CD4-positive, alpha-beta T cell treated with Interleukin-17A for 1 hour (primary cell): ENCODE results near the gene ZNF777.
A peak's percentile ranks its signal among the peaks of the same experiment; 100 is the strongest.
"Not testable (repeated sequence)": the region's sequence is repeated elsewhere in the genome, so short reads cannot be mapped to it uniquely, and the experiment has no call there.

Source experiments
- DNase-seq: peaks from one replicate; pipeline ENCODE4 v3.0.0-alpha.2; 2020

The ZNF777 gene

DNA sequence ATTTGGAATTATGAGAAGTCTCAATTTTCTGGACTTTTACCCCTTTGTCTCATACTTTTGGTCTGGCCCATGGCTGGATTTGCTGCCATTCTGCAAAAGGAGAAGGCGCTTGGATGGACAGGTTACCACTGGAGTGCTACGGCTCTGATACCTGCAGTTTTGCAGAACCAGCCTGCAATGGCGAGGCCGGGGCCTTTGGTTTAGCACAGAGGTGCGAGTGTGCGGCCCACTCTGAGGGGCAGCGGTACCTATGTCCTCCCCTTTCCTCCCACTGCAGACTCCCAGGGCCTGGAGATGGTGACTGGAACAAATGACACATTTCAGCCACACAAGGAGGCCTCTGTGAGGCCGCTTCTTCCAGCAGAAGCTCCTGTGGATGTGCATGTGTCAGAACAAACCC, 11.9 kb downstream of the ZNF777 start:
- DNase-seq = no peak

DNA sequence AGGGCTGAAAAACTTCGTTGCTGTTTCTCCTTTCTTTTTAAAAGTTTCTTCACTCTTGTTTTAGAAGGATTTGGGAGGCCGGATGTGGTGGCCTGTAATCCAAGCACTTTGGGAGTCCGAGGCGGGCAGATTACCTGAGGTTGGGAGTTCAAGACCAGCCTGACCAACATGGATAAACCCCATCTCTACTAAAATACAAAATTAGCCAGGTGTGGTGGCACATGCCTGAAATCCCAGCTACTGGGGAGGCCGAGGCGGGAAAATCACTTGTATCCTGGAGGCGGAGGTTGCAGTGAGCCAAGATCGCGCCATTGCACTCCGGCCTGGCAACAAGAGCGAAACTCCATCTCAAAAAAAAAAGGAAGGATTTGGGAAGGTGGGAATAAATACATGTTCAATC, 14.8 kb downstream of the ZNF777 start:
- not testable (repeated sequence) for DNase-seq

DNA sequence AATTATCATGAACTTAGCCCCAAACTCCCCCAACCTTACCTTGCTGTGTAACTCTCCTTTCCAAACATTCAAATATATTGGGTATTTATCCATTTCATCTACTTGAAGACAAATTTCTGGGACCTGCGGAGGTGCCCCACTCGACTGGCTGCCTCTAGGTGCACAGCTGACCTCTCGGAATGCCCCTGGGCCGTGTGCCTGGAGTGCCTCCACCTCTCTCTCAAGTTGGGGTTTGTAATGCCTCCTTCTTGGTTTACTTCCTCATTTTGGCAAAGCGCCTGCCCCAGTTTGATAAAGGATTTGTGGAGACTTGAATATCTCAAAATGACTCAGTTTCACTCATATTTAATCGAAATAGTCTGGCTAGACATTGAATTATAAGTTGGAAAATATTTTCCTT, 16.6 kb downstream of the ZNF777 start:
- no peak for DNase-seq

DNA sequence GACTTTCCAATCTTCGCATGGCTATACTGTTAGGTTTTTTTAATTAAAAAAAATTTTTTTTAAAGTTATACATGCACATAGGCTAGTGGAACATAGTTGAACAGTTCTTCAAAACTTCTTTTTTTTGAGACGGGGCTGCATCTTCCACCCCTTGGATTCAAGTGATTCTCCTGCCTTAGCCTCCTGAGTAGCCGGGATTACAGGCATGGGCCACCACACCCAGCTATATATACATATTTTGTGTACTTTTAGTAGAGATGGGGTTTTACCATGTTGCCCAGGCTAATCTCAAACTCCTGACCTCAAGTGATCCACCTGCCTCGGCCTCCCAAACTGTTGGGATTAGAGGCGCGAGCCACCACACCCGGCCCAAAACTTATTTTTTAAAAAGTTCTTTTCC, 17.3 kb downstream of the ZNF777 start:
- DNase-seq = no peak

DNA sequence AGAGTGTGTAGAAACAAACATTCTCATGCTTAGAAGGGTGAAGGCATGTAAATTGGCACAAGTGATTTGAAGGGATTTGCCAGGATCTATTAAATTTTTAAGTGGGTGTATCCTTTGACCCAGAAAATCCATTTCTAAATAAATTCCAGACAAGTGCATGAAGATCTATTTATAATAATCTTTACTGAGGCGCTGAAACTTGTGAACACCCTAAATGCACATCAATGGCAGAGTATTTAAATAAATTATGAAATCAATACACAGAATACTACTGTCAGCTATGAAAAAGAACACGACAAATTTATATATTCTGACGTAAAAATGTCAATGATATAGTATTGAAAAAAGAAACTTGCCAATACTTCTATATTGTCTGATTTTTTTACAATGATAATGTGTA, 17.9 kb downstream of the ZNF777 start:
- no peak for DNase-seq

DNA sequence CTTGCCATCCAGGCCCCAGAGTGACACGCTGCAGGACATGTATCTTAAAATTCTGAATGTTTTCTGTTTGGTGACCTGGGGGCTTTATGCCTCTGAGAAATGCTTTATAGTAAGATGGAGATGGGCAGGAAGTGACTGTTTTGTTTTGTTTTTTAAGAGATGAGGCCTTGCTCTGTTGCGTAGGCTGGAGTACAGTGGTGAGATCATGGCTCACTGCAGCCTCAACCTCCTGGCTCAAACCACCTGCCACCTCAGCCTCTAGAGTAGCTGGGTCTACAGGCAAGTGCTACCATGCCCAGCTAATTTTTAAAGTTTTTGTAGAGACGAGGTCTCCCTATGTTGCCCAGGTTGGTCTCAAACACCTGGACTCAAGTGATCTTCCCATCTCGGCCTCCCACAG, 20.6 kb downstream of the ZNF777 start:
- peak; percentile 22 for DNase-seq

DNA sequence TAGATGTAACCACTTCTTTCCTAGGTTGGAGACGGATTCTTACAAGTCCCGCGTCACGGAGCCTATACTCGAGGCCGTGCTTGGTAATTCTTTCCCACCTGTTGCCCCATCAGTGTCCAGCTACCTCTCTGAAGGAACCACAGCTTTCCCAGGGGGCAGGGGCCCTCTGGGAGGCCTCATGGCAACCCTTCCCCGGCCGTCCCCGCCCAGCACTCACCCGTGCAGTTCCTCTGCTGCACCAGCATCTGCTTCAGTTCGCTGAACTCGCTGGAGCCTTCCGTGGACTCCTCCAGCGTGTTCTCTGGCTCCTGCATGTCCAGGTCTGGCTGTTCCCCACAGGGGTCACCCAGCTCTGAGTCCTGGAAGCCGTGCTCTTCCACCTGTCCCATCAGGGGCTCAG, 24.5 kb downstream of the ZNF777 start:
- DNase-seq = no peak

DNA sequence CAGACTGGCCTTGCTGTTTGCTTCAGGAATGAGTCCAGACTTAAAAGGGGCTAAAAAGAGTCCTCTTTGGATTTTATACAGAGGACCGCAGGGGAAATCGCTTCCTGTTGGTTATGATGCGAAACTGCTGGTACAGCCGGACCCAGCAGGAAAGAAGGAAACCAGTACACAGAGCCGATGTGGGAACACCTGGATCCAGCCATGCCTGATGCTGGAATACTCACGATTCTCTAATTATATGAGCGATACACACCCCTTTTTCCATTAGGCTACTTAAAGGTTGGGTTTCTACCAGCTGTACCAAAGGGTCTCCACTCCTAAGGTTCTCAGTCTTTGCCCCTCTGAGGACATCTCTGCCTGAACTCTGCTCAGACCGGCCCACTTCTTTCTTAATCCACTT, 27.7 kb downstream of the ZNF777 start:
- DNase-seq = no peak

DNA sequence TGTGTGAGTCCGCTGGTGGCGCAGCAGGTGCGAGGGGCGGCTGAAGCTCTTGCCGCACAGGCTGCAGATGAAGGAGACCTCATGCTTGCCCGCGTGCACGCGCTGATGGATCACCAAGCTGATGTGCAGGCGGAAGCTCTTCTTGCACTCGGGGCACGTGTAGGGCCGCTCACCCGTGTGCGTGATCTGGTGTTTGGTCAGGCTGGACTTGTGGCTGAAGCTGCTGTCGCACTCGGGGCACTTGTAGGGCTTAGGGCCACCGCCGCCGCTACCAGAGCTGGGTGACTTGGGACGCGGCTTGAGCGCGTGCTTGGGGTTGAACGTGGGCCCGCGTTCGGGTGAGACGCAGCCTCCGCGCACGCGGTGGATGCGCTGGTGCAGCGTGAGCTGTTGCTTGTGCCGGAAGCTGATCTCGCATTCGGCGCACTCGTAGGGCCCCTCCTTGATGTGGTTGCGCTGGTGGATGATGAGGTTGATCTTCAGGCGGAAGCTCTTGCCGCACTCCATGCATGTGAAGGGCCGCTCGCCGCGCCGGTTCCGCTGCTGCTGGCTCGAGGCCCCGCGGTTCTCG, 28.7 kb downstream of the ZNF777 start:
- no peak for DNase-seq

DNA sequence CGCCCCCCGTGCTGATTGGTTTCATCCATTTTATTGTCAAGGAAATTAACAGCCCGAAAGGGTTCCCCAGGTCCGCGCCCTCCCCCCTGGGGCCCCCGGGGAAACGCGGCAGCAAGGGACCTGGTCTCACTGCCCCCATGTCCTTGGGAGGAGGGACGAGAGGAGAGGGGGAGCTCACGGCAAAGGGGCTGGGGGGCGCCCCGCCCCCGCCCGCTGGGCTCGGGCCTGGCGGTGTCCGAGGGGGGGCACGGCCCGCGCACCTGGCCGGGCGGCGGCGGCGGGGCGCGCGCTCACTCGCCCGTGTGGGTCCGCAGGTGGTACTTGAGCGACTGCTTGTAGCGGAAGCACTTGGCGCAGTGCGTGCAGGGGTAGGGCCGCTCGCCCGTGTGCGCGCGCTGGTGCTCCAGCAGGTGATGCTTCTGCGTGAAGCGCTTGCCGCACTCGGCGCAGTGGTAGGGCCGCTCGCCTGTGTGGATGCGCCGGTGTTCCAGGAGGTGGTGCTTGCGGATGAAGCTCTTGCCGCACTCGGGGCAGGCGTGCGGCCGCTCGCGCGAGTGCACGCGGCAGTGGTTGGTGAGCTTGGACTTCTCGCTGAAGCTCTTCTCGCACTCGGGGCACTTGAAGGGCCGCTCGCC, 29.3 kb downstream of the ZNF777 start:
- no peak for DNase-seq

DNA sequence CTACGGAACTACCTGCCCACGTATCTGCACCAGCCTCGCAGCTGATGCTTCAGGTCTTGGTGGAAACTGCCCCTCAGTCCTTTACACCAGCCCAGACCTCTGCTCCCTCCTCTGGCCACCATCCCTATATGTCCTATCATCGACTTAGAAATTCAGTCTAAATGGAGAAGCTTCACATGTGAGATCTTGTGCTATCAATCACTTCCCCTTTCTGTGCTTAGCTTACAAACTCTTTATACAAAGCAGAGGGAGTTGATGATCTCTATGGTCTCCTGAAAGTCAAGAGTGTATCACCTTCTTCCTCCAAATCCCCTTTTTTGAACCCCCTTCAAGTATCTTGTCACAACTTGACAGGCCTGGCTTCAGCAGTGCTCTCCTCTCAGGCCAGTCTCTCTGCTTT, 30.7 kb downstream of the ZNF777 start:
- DNase-seq = no peak

DNA sequence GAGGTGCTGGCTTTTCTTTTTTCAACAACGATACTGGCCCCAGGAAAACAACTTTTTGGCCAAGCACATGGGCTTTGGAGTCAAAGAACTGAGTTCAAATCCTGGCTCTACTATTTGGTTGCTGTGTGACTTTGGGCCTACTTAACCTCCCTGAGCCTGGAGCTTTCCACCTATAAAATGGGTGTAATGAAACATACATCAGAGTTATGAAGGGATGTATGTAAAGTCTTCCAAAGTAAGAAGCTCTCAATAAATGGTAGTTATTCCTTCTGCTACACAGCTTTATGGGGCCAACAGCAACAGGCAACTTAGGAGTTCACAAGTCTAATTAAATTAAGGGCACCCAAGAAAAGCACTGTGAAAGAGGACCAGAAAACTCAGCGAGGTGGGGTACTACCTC, 33.0 kb downstream of the ZNF777 start:
- DNase-seq = no peak

DNA sequence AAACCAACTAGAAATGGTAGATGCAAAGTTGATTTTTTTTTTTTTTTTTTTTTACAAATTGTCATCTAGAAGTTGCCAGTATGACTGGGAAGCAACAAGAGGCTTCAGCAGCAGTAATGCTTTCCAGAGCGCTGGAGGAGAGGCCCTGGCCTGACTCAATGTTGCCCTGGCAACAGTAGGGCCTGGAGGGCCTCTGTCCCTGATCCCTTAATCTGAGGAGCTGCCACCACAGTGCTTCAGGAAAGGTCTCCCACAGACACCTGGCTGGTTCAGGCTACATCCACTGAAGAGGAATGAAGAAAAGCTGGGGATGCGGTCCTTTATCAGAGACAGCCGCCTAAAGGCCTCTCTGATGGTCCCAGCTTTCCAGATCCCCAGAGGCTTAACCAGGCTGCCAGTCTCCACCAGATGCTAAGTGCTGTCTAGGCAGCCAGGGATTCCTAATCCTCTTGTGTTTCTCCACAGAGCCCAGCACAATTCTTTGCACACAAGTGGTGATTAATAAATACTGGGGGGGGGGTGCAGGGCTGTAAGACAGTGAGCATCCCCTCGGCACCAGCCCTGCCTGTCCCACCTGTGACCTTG, 33.7 kb downstream of the ZNF777 start:
- DNase-seq = no peak

DNA sequence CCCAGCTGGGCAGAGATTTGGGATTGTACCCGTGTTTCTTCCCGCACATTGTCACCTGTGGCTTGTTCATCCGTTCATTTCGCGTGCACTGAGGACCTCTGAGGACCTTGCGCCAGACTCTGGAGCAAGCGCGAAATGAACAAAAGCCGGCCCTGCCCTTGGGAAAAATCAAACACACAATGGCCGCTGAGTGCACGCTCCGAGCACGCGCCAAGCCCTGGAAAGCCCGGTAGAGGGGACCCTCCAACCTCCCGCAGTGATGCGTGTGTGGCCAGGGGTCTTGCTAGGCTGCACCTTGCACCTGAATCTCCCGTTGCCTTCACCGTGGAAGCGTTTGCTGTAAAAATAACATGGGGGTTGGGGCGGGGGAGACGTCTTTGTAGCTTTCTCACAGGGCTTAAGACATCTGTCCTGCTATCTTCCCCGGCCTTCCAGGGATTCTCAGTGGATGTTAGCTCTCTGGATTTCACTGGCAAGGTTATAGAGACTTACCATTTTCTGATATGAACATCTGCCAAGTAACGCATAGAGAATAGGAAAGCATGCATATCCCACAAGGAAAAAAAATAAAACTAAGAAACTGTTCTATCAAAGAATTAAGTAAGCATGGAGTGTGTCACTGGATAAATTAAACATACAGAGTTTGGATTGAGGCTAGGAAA, 37.3 kb downstream of the ZNF777 start:
- DNase-seq = no peak

DNA sequence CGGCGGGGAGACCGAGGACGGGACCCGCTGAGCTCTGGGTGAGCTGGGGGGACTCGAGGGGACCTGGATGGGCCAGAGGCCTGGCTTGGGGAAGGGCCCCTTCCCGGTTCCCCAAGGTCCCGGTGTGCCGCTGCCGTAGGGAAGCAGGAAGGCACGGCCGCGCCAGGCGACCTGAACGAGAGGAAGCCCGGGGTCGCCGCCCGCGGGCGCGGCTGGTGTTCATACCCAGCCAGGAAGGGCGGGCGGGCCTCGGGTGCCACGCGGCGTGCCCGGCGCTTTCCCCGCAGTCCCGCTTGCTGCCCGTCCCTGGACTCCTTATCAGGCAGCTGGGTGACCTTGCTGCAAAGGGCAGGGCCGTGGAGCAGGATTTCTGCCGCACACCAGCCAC, 38.0 kb downstream of the ZNF777 start:
- no peak for DNase-seq

DNA sequence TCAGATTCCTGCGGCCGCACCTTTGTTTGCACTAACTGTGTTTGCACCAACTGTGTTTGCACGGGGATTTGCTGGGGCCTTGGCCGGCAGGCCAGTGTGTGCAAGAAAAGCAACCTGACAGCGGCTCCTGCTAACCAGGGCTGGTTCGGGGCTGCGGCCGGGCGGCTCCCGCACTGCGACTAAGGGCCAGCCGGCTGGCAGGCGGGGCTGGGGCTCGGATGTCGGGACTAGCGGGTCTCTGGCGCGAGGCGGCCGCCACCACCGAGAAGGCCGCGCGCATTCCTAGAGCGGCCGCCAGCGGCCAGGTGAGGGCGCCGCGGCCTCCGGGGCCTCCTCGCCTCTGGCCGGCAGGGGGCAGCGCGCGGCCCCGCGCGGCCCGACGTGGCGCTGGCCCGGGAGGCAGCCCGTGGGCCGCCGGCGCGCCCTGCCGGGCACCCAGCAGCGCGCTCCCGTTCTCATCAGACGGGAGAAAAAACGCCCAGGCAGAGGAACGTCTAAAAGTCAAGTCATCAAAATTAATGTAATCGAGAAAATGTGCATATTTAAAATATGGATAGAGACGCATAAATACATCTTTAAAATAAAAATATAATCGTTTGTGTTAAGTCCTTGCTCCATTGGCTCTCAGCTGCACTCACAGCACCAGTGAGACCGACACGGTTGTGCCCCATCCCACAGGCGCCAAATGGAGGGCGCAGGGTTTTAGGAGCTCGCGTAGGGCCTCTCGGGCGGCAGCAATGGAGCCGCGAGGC, 38.5 kb downstream of the ZNF777 start:
- peak; percentile 75 for DNase-seq

DNA sequence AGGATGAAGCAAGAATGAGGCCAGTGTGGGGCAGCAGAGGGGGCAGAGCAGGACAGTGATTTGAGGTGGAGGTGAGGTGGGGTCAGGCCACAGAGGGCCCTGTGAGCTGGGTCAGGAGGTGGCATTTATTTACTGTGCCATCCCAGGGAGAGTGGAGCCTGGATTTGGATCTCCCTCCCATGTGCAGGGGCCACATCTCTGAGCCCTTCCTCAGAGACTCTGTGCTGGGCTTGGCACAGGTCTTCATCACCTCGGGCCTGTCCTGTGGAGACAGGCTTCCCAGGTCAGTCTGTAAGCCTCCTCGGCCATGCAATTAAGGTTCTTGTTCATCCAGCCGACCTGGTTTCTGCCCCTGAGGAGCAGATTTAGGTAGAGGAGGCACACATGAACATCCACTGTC, 40.9 kb downstream of the ZNF777 start:
- DNase-seq = no peak

DNA sequence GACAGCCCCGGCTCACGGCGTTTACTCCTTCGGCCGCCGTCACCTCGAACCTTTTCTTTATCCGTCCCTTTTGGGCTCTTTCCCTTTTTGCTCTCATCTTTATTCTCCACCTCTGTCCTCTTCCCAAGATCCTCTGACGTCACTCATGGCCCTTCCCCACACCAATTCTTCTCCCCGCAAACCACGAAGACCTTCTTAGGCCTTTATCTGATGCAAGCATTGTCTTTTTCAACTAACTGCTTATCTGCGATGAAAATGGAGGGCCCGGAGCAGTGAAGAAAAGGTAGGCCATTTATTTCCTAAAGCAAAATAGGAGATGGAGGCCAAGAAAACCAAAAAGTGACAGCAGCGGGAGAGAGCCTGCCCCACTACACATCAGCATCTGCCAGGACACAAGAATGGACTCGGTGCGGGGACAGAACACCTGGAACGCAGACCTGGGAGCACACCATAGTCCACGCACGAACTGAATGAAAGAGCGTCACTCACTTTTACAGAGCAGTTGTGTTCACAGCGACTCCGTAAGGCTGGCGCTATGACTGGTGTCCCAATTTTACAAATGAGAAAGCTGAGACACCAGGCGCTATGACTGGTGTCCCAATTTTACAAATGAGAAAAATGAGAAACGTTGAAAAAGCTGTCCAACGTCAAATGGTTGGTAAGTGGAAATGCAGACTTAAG, 45.3 kb downstream of the ZNF777 start:
- DNase-seq = no peak

DNA sequence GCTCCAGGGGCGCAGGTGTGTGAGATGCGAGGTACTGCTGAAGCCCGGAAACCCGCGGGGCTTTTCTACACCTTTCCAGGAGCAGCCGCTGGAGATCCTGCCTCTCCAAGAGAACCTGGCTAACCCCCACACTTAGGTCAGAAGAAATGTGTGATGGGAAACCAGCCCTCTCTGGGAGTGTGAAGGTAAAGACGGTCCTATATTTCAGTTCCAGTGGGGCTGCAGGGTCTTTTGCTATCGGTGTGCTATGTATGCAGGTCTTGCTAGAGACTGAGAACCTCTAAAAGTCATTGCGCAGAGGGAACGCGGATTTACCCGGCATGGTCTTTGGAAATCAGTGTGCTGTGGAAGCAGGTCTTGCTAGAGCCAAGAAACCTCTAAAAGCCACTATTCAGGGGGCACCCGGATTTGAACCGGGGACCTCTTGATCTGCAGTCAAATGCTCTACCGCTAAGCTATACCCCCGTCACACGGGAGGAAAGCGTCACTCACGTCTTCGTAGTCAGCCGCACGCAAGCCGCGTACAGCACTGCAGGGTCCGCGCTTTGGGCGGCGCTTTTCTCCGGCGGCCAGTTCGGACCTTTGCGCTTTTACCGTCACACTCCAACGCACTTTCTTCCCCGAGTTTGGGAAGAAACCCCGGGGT, 46.0 kb downstream of the ZNF777 start:
- peak; percentile 71 for DNase-seq

DNA sequence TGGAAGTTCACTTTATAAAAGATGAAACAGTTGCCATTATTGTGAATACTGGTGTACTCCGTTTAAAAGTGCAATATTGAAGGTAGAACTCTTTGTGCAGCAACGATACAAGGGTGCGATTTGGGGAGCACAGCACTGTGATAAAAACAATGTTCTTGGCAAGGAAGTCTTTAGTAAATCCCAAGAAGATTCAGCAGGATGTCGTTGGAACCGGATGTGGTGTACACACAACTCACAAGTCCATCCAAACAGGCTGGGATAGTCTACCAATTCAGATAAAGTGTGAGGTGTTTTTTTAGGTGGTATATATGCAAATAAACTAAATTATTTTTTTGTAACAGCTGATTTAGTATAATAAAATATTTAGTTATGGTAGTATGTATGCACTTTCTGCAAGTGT, 46.7 kb downstream of the ZNF777 start:
- no peak for DNase-seq

DNA sequence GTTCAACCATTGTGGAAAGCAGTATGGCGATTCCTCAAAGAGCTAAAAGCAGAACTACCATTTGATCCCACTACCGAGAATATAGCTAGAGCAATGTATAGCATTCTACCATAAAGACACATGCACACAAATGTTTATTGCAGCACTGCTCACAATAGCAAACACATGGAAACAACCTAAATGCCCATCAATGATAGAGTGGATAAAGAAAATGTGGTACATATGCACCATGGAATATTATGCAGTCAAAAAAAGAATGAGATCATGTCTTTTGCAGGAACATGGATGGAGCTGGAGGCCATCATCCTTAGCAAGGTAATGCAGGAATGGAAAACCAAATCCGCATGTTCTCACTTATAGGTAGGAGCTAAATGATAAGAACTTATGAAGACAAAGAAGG, 47.8 kb downstream of the ZNF777 start:
- not testable (repeated sequence) for DNase-seq

DNA sequence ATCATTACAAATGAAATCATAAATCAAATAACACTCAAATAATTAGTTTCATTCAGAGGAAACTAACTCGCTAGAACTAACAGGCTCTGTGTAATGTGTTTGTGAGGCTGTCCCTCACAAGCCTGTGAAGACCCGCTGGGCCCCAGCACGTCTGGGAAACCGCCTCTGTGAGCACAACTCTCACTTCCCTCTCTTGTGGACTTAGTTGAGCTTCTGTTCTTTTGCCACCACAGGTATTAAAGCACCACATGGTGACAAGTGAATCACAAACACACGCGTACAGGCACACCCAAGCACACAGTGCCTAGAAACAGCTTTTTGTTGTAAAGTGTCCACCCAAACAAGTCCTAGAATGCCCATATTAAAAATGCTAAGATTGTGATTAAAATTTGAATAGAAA, 51.0 kb downstream of the ZNF777 start:
- no peak for DNase-seq

DNA sequence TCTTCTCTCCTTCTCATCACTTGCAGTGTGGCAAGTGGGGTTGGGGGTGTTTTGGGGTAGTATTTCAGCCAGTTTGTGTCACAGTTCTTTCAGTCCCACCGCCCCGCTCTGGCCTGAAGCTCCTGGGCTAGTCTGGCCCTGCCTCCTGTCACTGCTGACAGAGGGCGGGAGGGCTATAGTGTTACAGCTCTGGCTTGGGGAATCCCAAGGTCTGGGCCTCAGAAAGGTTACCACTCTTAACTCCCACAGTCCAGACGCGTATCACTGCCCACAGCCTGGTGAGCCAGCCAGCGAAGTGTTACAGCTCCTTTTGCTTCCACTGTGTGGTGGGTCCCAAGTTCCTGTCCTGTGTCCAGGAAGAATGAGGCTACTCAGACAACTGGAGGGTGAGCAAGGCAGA, 56.0 kb downstream of the ZNF777 start:
- no peak for DNase-seq
